ENCODE measurements around the gene TBC1D4. TPM values are rescaled to one million over a fixed set of nuclear protein-coding genes. Genes with fewer than 3 reads are reported as not detected.

TBC1D4 gene
- total RNA-seq, 1 experiment from 2014 or later, result 15.4 TPM

DNA sequence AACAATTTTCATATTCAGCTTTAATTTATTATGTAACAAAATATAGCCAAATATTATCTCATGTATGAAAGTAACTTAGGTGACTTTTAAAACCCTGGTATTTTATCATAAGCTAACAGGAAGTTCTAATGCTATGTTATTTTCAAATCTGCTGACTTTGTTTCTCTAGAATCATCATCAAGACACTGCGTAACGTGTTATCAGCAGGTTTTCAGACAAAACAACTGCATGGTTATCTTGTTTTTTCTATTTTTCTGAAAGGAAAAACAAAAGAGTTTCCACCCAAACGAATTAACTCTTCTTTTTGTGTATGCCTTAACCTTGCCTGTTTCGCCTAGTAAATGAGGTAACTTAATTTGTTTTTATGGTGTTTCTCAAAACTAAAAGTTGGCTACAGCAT, 156.3 kb downstream of the TBC1D4 start:
- BruUV-seq (replicated peaks), result no TSS peak

DNA sequence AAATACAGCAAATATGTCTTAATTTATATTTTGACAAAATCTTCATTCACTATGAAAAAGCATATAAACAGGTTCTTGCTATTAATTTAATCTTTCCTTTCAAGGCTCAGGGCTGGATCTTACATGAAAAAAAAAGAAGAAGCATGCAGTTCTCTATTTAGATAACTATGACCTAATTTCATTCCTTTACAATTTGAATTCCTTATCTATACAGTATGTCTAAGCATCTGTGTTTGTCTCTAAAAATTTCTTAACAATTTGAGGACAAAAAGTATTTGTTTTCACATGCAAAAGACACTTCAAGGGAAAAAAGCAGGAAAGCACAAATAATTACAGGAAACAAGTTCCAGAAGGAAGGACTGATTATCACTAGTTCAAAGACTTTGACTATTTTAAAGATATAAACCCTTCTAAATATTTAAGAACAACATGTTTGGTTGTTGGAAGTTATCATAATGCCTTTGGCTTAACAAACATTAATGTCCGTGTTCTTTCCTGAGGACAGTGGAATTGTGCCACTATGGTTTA, 157.5 kb downstream of the TBC1D4 start:
- TF ChIP-seq, protein P1, sequence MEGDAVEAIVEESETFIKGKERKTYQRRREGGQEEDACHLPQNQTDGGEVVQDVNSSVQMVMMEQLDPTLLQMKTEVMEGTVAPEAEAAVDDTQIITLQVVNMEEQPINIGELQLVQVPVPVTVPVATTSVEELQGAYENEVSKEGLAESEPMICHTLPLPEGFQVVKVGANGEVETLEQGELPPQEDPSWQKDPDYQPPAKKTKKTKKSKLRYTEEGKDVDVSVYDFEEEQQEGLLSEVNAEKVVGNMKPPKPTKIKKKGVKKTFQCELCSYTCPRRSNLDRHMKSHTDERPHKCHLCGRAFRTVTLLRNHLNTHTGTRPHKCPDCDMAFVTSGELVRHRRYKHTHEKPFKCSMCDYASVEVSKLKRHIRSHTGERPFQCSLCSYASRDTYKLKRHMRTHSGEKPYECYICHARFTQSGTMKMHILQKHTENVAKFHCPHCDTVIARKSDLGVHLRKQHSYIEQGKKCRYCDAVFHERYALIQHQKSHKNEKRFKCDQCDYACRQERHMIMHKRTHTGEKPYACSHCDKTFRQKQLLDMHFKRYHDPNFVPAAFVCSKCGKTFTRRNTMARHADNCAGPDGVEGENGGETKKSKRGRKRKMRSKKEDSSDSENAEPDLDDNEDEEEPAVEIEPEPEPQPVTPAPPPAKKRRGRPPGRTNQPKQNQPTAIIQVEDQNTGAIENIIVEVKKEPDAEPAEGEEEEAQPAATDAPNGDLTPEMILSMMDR (IDR thresholded peaks at IDR 0.05; ENCODE audit: unreplicated experiment), result no peak
- Mint-ChIP-seq H3K9me3 (ENCODE audit: low read depth, unreplicated experiment) (no peaks in the 10 kb centered on the region), H3K4me1 (ENCODE audit: low read depth, unreplicated experiment) (peaks cover 5% of the 10 kb centered on the region), H3K27me3 (ENCODE audit: unreplicated experiment) (no peaks in the 10 kb centered on the region), H3K36me3 (ENCODE audit: insufficient read depth, unreplicated experiment) (no peaks in the 10 kb centered on the region), H3K27ac (ENCODE audit: unreplicated experiment) (no peak overlapping the region), H3K4me3 (ENCODE audit: low read depth, unreplicated experiment) (no peak overlapping the region)
- no TSS peak for BruUV-seq (replicated peaks)
- CTCF ChIA-PET, result no interaction called here
- DNase-seq, result no peak
- intact Hi-C loops (cut with micrococcal nuclease; ENCODE audit: unreplicated experiment), result no loop called here

More for the DNA sequence above, 156.3 kb downstream of the TBC1D4 start:
- intact Hi-C loops (cut with micrococcal nuclease; ENCODE audit: unreplicated experiment), result no loop called here
- H3K4me1 Mint-ChIP-seq (ENCODE audit: low read depth, unreplicated experiment), result peaks cover 8% of the 10 kb centered on the region
- CTCF ChIA-PET, result no interaction called here
- TF ChIP-seq, protein P1 (IDR thresholded peaks at IDR 0.05; ENCODE audit: unreplicated experiment), result no peak
- H3K27ac Mint-ChIP-seq (ENCODE audit: unreplicated experiment), result no peak overlapping the region
- no peaks in the 10 kb centered on the region for H3K9me3 Mint-ChIP-seq (ENCODE audit: low read depth, unreplicated experiment)
- DNase-seq, result no peak
- no peak overlapping the region for H3K4me3 Mint-ChIP-seq (ENCODE audit: low read depth, unreplicated experiment)
- no peaks in the 10 kb centered on the region for H3K36me3 Mint-ChIP-seq (ENCODE audit: insufficient read depth, unreplicated experiment)
- no peaks in the 10 kb centered on the region for H3K27me3 Mint-ChIP-seq (ENCODE audit: unreplicated experiment)

GRCh38 chr13:75321084-75321483, 160.9 kb downstream of the TBC1D4 start:
- H3K36me3 Mint-ChIP-seq (ENCODE audit: insufficient read depth, unreplicated experiment), result no peaks in the 10 kb centered on the region
- TF ChIP-seq, protein P1 (IDR thresholded peaks at IDR 0.05; ENCODE audit: unreplicated experiment), result no peak

DNA sequence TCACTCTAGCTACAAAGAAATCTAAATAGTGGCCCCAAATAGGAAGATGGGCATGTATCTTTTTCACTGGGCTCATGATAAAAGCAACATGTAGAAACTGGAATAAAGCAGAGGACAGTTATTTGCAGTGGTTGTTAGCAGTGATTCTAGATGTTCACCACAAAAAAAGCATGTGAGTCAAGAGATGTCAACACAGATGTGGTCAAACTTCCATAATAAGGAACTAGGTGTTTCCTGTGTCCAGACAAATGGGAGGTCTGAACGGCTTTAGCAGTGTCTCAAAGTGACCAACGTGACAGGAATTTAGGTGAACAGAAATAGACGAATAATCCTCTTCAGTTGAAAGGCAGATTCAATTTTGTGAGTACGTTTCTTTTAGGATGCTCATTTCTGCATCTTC, 162.7 kb downstream of the TBC1D4 start:
- intact Hi-C loops (cut with micrococcal nuclease; ENCODE audit: unreplicated experiment), result no loop called here
- DNase-seq, result no peak
- CTCF ChIA-PET, result no interaction called here
- Mint-ChIP-seq H3K4me3 (ENCODE audit: low read depth, unreplicated experiment) (no peak overlapping the region), H3K4me1 (ENCODE audit: low read depth, unreplicated experiment) (no peaks in the 10 kb centered on the region), H3K36me3 (ENCODE audit: insufficient read depth, unreplicated experiment) (no peaks in the 10 kb centered on the region), H3K9me3 (ENCODE audit: low read depth, unreplicated experiment) (no peaks in the 10 kb centered on the region), H3K27ac (ENCODE audit: unreplicated experiment) (no peak overlapping the region), H3K27me3 (ENCODE audit: unreplicated experiment) (no peaks in the 10 kb centered on the region)
- no TSS peak for BruUV-seq (replicated peaks)
- TF ChIP-seq, protein P1 (IDR thresholded peaks at IDR 0.05; ENCODE audit: unreplicated experiment), result no peak

More at GRCh38 chr13:75321084-75321483, 160.9 kb downstream of the TBC1D4 start:
- no peak overlapping the region for H3K4me3 Mint-ChIP-seq (ENCODE audit: low read depth, unreplicated experiment)
- no peak overlapping the region for H3K27ac Mint-ChIP-seq (ENCODE audit: unreplicated experiment)
- H3K27me3 Mint-ChIP-seq (ENCODE audit: unreplicated experiment), result no peaks in the 10 kb centered on the region
- H3K9me3 Mint-ChIP-seq (ENCODE audit: low read depth, unreplicated experiment), result no peaks in the 10 kb centered on the region
- intact Hi-C loops (cut with micrococcal nuclease; ENCODE audit: unreplicated experiment), result no loop called here
- no TSS peak for BruUV-seq (replicated peaks)
- no peaks in the 10 kb centered on the region for H3K4me1 Mint-ChIP-seq (ENCODE audit: low read depth, unreplicated experiment)
- CTCF ChIA-PET, result no interaction called here
- no peak for DNase-seq
